GM13976 (cell line): ENCODE results near the gene RPL4.
"Not testable (repeated sequence)": the region's sequence is repeated elsewhere in the genome, so short reads cannot be mapped to it uniquely, and the experiment has no call there.

ENCODE experiments used
- DNase-seq: peaks from one replicate; pipeline ENCODE4 v3.0.0; 2012; ENCODE audit warnings: low spot score
- CTCF ChIP-seq: IDR thresholded peaks from 2 replicates; pipeline ENCODE4 v1.5.1; 2012; ENCODE audit warnings: borderline replicate concordance, mild to moderate bottlenecking; ENCODE audit not compliant: insufficient read depth; ENCODE audit errors: extremely low read depth, missing control alignments, control extremely low read depth
- in situ Hi-C: fragments of 300-500 bp; cut with MboI; formaldehyde crosslinking; loops from one replicate; pipeline ENCODE4 v1.12.0; 2022; ENCODE audit warnings: low sequenced_read_pairs, mixed read lengths, inconsistent platforms; ENCODE audit not compliant: unreplicated experiment

The RPL4 gene

GRCh38 chr15:66514586-66514985 is 9.9 kb upstream of the RPL4 start:
- TF ChIP-seq CTCF = no peak
- no peak for DNase-seq
- in situ Hi-C loops = no loop called here

GRCh38 chr15:66508293-66508883 is 3.7 kb upstream of the RPL4 start:
- in situ Hi-C loops = no loop called here
- no peak for TF ChIP-seq CTCF
- DNase-seq = no peak

GRCh38 chr15:66505818-66506217 is 1.2 kb upstream of the RPL4 start:
- in situ Hi-C loops = no loop called here
- no peak for DNase-seq
- TF ChIP-seq CTCF = no peak

GRCh38 chr15:66505430-66505811 is 766 bp upstream of the RPL4 start:
- in situ Hi-C loops = no loop called here
- DNase-seq = no peak
- no peak for TF ChIP-seq CTCF

- in situ Hi-C loops = no loop called here
- DNase-seq = no peak
- no peak for TF ChIP-seq CTCF
Observed at GRCh38 chr15:66503780-66504562, 684 bp downstream of the RPL4 start.

GRCh38 chr15:66503041-66503648 is 1.5 kb downstream of the RPL4 start:
- in situ Hi-C loops, DNase-seq: not testable (repeated sequence)

- DNase-seq = no peak
- in situ Hi-C loops = no loop called here
- no peak for TF ChIP-seq CTCF
Observed at GRCh38 chr15:66502491-66502890, 2.2 kb downstream of the RPL4 start.

GRCh38 chr15:66500346-66500745 is 4.3 kb downstream of the RPL4 start:
- DNase-seq, in situ Hi-C loops: not testable (repeated sequence)
